ENCODE data around the gene SLC25A42. TPM values are rescaled to one million over a fixed set of nuclear protein-coding genes. Genes with fewer than 3 reads are reported as not detected.

SLC25A42 gene
- total RNA-seq, 1 donor from 2014 or later: 27.2 TPM

DNA sequence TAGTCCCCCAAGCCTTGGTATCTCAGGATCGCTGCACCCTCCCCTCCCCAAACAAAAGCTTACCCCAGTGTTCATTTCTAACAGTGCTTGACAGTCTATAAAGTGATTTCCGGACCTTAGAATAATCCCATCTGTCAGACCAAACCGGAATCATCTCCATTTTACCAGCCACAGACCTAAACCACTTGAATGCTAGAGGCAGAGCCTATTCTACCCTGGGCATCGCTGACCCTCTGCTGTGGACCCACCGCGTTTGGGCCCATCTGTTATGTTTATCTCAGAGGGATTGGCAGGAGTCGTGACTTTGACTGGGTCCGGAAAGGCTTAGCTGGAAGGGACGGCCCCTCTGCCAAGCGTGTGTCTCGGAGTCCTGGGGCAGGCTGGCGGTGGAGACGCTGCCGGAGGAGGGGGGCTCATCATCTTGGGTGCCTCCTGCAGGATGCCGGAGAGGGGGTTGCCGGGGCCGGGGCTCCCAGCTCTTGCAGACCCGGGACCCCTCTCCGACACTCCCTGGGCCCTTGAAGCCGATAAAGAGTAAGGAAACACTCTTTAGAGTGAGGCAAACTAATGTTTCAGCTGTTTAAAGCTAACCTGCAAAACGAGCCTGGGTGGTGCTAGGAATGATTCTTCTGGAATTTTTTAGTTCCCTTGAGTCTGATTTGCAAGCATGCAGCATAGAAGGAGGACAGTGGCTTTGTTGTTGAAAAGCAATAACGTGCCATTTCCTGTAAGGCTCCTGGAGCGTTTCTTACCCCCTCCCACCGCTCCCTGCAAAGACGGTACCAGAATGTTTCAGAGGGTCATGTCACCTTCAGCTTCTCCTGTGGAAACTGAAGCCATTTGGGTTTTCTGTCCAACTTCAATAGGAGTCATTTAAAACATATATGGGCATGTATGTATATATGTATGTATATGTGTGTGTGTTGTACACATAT lies 1.3 kb downstream of the SLC25A42 start:
- Histone ChIP-seq H3K4me3 (peak overlapping the region; percentile 88), H3K9me3 (replicated peaks) (no peaks in the 10 kb centered on the region), H3K27ac (replicated peaks) (peak overlapping the region; percentile 94), H3K36me3 (no peaks in the 10 kb centered on the region), H3K4me1 (peaks cover 91% of the 10 kb centered on the region), H3K27me3 (ENCODE audit: low read depth) (no peaks in the 10 kb centered on the region)
- TF ChIP-seq, protein P1, sequence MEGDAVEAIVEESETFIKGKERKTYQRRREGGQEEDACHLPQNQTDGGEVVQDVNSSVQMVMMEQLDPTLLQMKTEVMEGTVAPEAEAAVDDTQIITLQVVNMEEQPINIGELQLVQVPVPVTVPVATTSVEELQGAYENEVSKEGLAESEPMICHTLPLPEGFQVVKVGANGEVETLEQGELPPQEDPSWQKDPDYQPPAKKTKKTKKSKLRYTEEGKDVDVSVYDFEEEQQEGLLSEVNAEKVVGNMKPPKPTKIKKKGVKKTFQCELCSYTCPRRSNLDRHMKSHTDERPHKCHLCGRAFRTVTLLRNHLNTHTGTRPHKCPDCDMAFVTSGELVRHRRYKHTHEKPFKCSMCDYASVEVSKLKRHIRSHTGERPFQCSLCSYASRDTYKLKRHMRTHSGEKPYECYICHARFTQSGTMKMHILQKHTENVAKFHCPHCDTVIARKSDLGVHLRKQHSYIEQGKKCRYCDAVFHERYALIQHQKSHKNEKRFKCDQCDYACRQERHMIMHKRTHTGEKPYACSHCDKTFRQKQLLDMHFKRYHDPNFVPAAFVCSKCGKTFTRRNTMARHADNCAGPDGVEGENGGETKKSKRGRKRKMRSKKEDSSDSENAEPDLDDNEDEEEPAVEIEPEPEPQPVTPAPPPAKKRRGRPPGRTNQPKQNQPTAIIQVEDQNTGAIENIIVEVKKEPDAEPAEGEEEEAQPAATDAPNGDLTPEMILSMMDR (IDR thresholded peaks at IDR 0.05; ENCODE audit: borderline replicate concordance): no peak
- DNase-seq: no peak
- intact Hi-C loops (cut with micrococcal nuclease): no loop called here

DNA sequence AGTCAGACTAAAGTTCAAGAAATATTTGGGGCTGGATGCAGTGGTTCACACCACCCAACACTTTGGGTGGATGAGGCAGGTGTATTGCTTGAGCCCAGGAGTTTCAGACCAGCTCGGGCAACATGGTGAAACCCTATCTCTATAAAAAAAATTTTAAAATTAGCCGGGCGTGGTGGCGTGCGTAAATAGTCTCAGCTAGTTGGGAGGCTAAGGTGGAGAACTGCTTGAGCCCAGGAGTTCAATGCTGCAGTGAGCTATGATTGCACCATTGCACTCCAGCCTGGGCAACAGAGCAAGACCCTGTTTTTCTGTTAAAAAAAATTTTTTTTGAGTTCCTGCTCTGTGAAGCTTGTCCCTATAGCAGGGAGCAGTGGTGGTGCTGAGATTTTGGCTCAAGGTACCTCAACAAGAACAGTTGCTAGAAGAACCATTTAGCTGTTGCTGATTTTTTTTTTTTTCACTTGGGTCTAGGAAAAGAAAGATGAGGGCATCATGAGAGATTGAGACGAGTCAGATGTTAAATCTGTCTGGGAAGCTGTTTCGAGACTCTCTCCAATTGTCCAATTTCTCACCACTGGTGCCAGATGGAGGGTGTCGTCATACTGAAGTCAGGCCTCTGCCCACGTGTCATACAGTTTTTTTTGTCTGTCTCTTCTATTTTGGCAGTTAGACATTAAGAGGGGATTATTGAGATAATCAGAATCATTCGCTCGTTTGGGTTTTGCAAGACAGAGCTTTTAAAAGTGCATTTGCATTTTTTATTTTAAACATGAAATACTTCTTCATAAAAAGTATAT lies 3.7 kb downstream of the SLC25A42 start:
- TF ChIP-seq, protein P1 (IDR thresholded peaks at IDR 0.05; ENCODE audit: borderline replicate concordance): no peak
- no peaks in the 10 kb centered on the region for H3K27me3 ChIP-seq (ENCODE audit: low read depth)
- intact Hi-C loops (cut with micrococcal nuclease): no loop called here
- H3K4me3 ChIP-seq: no peak overlapping the region
- H3K36me3 ChIP-seq: no peaks in the 10 kb centered on the region
- peaks cover 67% of the 10 kb centered on the region for H3K4me1 ChIP-seq
- no peak for DNase-seq
- no peaks in the 10 kb centered on the region for H3K9me3 ChIP-seq (replicated peaks)
- H3K27ac ChIP-seq (replicated peaks): peak overlapping the region; percentile 1

DNA sequence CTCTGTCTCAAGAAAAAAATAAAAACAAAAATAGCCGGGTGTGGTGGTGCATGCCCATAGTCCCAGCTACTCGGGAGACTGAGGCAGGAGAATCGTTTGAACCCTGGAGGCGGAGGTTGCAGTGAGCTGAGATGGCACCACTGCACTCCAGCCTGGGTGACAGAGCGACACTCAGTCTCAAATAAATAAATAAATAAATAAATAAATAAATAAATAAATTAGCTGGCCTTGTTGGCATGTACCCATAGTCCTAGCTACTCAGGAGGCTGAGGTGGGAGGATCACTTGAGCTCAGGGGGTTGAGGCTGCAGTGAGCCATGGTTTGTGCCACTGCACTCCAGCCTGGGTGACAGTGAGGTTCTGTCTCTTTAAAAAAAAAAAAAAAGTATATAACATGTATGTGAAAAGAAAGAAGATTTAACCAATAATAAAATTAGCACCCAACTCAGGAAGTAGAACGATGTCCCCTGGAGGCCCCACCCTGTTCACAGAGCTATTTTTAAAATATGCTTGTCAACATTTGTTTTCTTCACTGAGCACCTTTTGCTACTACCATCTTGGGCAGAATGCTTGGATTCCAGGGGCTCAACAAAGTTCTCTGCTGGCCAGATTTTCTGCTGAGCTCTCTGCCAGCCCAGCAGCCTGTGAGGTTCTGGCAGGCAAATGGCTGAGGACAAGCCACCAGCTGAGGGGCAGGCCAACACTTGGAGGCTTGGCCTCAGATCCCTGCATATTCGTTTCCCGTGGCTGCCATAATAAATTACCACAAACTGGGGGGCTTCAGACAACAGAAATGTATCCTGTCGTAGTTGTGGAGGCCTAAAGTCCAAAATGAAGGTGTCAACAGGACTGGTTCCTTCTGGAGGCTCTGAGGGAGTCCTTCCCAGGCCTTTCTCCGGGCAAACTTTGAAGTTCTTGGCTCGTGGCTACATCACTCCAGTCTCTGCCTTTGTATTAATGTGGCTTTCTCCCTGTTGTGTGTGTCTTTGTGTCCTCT lies 5.2 kb downstream of the SLC25A42 start:
- H3K4me1 ChIP-seq: peaks cover 58% of the 10 kb centered on the region
- intact Hi-C loops (cut with micrococcal nuclease): no loop called here
- H3K36me3 ChIP-seq: no peaks in the 10 kb centered on the region
- H3K4me3 ChIP-seq: no peak overlapping the region
- H3K27me3 ChIP-seq (ENCODE audit: low read depth): no peaks in the 10 kb centered on the region
- H3K9me3 ChIP-seq (replicated peaks): no peaks in the 10 kb centered on the region
- H3K27ac ChIP-seq (replicated peaks): peak overlapping the region; percentile 73
- TF ChIP-seq, protein P1 (IDR thresholded peaks at IDR 0.05; ENCODE audit: borderline replicate concordance): no peak
- no peak for DNase-seq

DNA sequence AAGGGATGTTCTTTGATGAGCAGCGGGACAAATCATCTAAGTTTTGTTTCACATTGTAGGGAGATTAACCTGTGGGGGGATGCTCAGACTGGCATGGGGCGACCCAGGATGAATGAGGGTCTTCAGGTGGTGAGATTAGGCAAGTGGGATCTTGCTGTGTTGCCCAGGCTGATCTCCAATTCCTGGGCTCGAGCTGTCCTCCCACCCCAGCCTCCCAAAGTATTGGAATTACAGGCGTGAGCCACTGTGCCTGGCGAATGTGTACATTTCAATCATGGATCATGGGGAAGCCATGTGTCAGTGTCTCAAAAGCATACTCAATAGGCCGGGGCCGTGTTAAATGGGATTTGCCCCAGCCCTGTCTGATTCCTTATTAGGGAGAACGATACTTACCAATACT lies 8.1 kb downstream of the SLC25A42 start:
- DNase-seq: no peak
- H3K27me3 ChIP-seq (ENCODE audit: low read depth): no peaks in the 10 kb centered on the region
- no peak overlapping the region for H3K4me3 ChIP-seq
- intact Hi-C loops (cut with micrococcal nuclease): no loop called here
- H3K36me3 ChIP-seq: peaks cover 7% of the 10 kb centered on the region
- no peak overlapping the region for H3K27ac ChIP-seq (replicated peaks)
- TF ChIP-seq, protein P1 (IDR thresholded peaks at IDR 0.05; ENCODE audit: borderline replicate concordance): no peak
- H3K4me1 ChIP-seq: peaks cover 32% of the 10 kb centered on the region
- no peaks in the 10 kb centered on the region for H3K9me3 ChIP-seq (replicated peaks)

All from left ventricle myocardium inferior (tissue), 1 donor.